GM13977 (cell line): Measurements from ENCODE around the gene PTPRJ.

ENCODE experiments used
- DNase-seq: peaks from one replicate; pipeline ENCODE4 v3.0.0; 2012; ENCODE audit warnings: low spot score
- in situ Hi-C: fragments of 300-500 bp; cut with MboI; formaldehyde crosslinking; loops from one replicate; pipeline ENCODE4 v1.12.0; 2022; ENCODE audit warnings: low sequenced_read_pairs, low pct_unique_long_range_greater_than_20kb, mixed read lengths, inconsistent platforms; ENCODE audit not compliant: unreplicated experiment
- TF ChIP-seq, protein P1 (sequence below): IDR thresholded peaks from 2 replicates; pipeline ENCODE4 v1.5.1; 2012; ENCODE audit warnings: mild to moderate bottlenecking, control low read depth; ENCODE audit not compliant: insufficient read depth; ENCODE audit errors: extremely low read depth, missing control alignments

Gene PTPRJ

DNA sequence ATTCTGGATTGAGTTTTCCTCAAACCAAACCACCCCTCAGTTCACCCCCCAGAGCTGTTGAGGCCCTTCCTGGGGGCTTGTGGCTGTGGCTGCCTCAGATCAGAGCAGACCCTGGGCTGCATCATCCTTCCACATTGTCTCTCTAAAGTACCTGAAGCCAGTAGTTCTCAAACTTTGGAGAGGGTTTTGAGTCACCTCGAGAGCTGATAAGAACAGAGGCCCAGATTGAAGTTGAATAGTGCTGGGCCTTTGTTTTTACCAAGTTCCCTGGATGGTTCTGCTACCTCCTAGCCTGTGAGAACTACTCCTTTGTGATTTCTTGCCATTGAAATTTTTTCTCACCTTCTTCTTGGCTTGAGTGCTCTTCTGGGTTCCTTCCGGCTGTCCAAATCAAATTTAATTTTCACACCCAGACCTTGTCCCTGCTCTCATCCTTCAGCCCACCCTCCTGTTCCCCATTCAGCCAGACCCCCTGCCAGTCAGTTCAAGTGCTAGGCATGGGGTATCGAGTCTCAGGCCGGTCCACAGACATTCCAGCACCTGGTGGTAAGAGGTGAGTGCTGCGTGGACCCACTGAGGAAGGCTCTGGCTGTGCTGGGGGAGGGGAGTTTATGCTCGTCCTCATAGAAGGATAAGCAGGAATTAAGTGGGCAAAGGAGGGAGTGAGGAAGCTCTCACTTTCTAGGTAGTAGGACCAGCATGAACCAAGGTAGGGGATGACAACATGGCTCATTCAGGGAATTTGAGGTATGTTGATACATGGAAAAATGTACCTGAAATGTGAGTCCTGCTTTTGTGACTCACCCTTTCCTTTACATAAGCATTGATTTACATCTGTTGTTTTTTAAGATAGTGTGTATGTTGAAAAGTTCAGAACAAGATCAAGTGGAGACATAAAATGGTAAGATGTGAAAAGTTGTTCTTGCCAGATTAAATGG is 116.5 kb downstream of the PTPRJ start:
- in situ Hi-C loops, result no loop called here
- TF ChIP-seq, protein P1, sequence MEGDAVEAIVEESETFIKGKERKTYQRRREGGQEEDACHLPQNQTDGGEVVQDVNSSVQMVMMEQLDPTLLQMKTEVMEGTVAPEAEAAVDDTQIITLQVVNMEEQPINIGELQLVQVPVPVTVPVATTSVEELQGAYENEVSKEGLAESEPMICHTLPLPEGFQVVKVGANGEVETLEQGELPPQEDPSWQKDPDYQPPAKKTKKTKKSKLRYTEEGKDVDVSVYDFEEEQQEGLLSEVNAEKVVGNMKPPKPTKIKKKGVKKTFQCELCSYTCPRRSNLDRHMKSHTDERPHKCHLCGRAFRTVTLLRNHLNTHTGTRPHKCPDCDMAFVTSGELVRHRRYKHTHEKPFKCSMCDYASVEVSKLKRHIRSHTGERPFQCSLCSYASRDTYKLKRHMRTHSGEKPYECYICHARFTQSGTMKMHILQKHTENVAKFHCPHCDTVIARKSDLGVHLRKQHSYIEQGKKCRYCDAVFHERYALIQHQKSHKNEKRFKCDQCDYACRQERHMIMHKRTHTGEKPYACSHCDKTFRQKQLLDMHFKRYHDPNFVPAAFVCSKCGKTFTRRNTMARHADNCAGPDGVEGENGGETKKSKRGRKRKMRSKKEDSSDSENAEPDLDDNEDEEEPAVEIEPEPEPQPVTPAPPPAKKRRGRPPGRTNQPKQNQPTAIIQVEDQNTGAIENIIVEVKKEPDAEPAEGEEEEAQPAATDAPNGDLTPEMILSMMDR, result no peak
- DNase-seq, result no peak

DNA sequence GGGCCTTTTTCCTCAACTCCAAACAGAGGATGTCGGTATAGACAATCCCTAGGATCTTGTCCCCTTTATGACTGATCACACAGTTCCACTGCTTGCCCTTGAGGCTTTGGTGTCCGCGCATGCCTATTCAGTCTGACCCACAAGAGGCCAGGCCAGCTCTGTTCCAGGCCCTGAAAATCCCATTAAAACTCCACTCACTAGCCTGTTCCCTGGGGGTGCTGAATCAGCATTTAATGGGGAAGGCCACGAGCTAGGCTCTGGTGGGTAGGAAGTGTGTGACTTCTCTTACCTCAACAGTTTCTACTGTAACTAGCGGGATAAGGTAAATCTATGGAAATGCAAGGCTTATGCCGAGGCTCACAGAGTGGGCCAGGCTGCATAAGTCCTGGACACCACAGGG is 117.7 kb downstream of the PTPRJ start:
- DNase-seq, result no peak
- TF ChIP-seq, protein P1, result no peak
- in situ Hi-C loops, result no loop called here

DNA sequence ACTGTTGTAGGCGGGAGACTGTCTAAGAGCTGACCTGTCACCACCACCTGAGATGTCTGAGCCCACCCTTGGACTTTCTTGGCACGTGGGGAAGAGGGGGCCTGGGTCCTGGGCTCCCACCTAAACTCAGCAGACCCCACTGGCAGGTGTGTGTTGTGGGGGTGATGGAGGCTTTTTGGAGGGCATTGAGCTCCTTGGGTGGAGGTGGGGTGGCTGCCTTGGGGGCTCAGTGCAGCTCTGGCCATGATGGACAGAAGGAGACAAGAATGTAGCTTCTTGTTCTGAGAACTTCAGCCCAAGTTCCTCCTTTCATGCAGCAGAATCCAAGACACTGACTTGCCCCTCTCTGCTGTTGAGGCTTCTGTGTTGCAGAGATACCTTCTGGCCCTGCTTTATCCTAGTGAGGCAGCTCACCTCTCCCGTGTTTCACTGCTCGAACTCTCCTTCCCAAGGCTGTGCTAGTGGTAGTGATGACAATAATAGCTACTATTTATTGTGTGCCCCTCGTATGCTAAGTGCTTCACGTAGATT is 119.6 kb downstream of the PTPRJ start:
- in situ Hi-C loops, result loop anchor here (10.0 to 25.0 kb wide), 3 partner anchors 165 to 688 kb away; partner anchors contain the start of gene SLC39A13
- no peak for DNase-seq
- TF ChIP-seq, protein P1, result no peak

DNA sequence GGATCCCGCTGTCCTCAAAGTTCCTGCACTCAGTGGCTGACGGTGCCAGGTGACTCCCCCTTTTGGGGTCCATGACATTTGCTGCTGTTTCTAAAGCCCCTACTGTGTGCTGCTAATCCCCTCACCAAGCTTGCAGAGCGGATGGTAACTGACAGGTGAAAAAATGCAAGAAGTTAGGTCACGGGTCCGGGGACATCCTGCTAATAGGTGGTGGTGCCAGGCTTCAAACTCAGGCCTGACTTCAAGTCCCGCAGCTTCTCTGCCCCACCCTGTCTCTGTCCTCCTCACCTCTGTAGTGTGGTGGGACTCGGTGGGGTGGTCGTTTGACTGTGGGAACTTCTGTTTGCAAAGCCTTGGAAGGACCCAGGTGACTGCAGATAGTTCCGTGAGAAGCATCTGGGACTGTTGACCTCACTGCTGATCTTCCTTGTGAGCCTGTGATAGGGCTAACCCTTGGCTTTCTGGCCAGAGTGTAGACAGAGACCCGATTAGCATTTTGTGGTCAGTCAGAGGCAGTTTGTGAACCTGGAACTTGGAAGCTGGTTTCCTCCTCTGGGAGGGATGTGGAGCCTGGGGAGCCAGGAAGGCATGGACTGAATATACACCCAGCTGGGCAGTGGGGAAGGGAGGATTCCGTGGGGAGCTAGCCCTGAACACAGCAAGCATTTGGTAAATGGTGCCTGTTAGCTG is 120.8 kb downstream of the PTPRJ start:
- TF ChIP-seq, protein P1, result no peak
- DNase-seq, result no peak
- in situ Hi-C loops, result loop anchor here (10.0 to 25.0 kb wide), 3 partner anchors 166 to 689 kb away; partner anchors contain the start of gene SLC39A13

DNA sequence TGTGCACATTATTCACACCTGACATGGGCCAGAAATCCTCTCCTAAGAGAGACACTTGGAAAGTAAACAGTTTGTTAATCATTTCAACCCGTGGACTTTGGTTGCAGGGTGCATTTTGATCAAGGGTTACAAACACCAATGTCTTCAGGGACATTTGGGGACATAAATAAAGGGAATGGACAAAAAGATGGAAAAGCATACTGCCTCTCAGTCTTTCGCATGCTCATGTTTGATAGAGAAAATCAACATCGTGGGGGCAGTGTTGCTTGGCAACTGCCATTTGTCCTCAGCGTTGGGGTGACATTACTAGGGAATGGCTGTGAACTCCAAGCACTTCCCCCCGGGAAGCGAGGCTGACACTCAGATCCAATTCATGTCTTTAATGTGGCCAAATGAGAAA is 121.6 kb downstream of the PTPRJ start:
- in situ Hi-C loops, result loop anchor here (10.0 to 25.0 kb wide), 3 partner anchors 167 to 690 kb away; partner anchors contain the start of gene SLC39A13
- TF ChIP-seq, protein P1, result no peak
- DNase-seq, result no peak

DNA sequence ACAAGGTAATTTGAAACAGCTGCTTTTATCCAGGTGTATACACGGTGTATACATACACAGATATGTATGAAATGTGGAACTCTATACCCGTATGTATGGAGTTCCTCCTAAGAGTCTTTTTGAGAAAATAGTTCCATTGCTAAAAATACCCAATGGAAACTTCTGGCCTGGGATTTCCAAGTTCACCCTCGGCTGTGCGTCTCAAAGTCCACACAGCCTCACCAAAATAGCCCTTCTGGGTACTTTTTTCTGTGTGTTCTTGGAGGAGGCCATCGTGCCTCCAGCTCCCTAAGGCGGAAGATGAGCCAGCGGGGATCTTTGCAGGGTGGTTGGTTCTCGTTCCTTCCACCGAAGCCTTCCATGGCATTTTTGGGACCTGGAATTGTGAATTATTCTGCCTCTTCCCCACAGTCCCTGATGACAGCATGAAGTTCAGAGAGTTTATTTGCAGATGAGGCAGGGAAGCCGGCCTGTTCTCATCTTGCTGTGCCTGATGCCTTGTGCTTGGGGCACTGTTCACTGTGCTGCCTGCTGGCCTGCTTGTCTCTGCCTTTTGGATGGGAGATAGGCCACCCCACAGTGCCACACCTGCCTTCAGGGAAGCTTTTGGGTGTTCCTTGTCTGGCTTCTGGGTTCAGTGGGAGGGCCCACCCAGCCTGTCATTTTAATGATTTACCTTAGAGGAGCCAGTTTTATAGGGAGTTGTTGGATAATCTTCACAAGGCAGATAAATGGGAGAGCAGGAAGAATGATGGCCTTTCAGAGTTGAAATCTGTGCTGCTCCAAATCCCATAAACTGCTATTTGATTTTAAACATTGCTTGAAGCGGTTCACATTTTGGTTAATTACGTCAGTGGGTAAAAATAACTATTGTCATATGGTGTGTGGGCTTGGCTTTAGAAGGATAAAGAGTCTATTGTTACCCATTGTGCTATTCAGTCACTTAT is 123.5 kb downstream of the PTPRJ start:
- no peak for DNase-seq
- in situ Hi-C loops, result loop anchor here (10.0 to 25.0 kb wide), 3 partner anchors 169 to 692 kb away; partner anchors contain the start of gene SLC39A13
- TF ChIP-seq, protein P1, result no peak
